ENCODE results near the gene FZD4. TPM values are rescaled to one million over a fixed set of nuclear protein-coding genes. Genes with fewer than 3 reads are reported as not detected.

The FZD4 gene
- total RNA-seq, 1 donor from 2014 or later, result 4.7 TPM

GRCh38 chr11:86978247-86978646 is 23.1 kb upstream of the FZD4 start:
- FAIRE-seq (no peak), DNase-seq (ENCODE audit: low read depth) (no peak)
- TF ChIP-seq EZH2 (IDR thresholded peaks at IDR 0.05; ENCODE audit: insufficient read depth, low read length), result no peak
- TF ChIP-seq CTCF (IDR thresholded peaks at IDR 0.05; ENCODE audit: insufficient read depth, low read depth, low read length), result no peak
- Mint-ChIP-seq H3K36me3 (ENCODE audit: low read depth, unreplicated experiment) (no peaks in the 10 kb centered on the region), H3K9me3 (ENCODE audit: unreplicated experiment) (peaks cover 5% of the 10 kb centered on the region), H3K27me3 (ENCODE audit: low read depth, unreplicated experiment) (no peaks in the 10 kb centered on the region), H3K27ac (ENCODE audit: unreplicated experiment) (no peak overlapping the region), H3K4me3 (ENCODE audit: unreplicated experiment) (no peak overlapping the region), H3K4me1 (ENCODE audit: low read depth, unreplicated experiment) (peaks cover 6% of the 10 kb centered on the region)
- H3K27me3 ChIP-seq (ENCODE audit: insufficient read depth, low read length), result no peaks in the 10 kb centered on the region
- H4K20me1 ChIP-seq (ENCODE audit: insufficient read depth, low read length), result no peaks in the 10 kb centered on the region
- H3K9ac ChIP-seq (ENCODE audit: low read length), result no peak overlapping the region
- H3K4me3 ChIP-seq (ENCODE audit: insufficient read depth, low read depth, low read length), result no peak overlapping the region
- H3K27ac ChIP-seq (ENCODE audit: low read depth, low read length), result no peak overlapping the region
- H3K4me1 ChIP-seq (ENCODE audit: insufficient read depth, low read length), result no peaks in the 10 kb centered on the region
- no peak overlapping the region for H2AFZ ChIP-seq (ENCODE audit: low read depth, low read length)
- H3K36me3 ChIP-seq (ENCODE audit: insufficient read depth, low read length), result no peaks in the 10 kb centered on the region
- no peaks in the 10 kb centered on the region for H3K9me3 ChIP-seq (ENCODE audit: insufficient read depth, low read depth, low read length)
- H3K79me2 ChIP-seq (ENCODE audit: insufficient read depth, low read length), result no peaks in the 10 kb centered on the region
- no peak overlapping the region for H3K4me2 ChIP-seq (ENCODE audit: low read length)

GRCh38 chr11:86977441-86978050 is 22.4 kb upstream of the FZD4 start:
- H3K36me3 ChIP-seq (ENCODE audit: insufficient read depth, low read length), result no peaks in the 10 kb centered on the region
- H3K4me1 Mint-ChIP-seq (ENCODE audit: low read depth, unreplicated experiment), result peaks cover 6% of the 10 kb centered on the region
- H2AFZ ChIP-seq (ENCODE audit: low read depth, low read length), result no peak overlapping the region
- H3K27ac ChIP-seq (ENCODE audit: low read depth, low read length), result no peak overlapping the region
- FAIRE-seq (no peak), DNase-seq (ENCODE audit: low read depth) (no peak)
- H3K4me2 ChIP-seq (ENCODE audit: low read length), result no peak overlapping the region
- H3K79me2 ChIP-seq (ENCODE audit: insufficient read depth, low read length), result no peaks in the 10 kb centered on the region
- no peak for TF ChIP-seq CTCF (IDR thresholded peaks at IDR 0.05; ENCODE audit: insufficient read depth, low read depth, low read length)
- TF ChIP-seq EZH2 (IDR thresholded peaks at IDR 0.05; ENCODE audit: insufficient read depth, low read length), result no peak
- no peak overlapping the region for H3K9ac ChIP-seq (ENCODE audit: low read length)
- H3K4me1 ChIP-seq (ENCODE audit: insufficient read depth, low read length), result no peaks in the 10 kb centered on the region
- H3K27ac Mint-ChIP-seq (ENCODE audit: unreplicated experiment), result no peak overlapping the region
- no peaks in the 10 kb centered on the region for H3K27me3 Mint-ChIP-seq (ENCODE audit: low read depth, unreplicated experiment)
- H4K20me1 ChIP-seq (ENCODE audit: insufficient read depth, low read length), result no peaks in the 10 kb centered on the region
- peaks cover 11% of the 10 kb centered on the region for H3K9me3 Mint-ChIP-seq (ENCODE audit: unreplicated experiment)
- no peak overlapping the region for H3K4me3 Mint-ChIP-seq (ENCODE audit: unreplicated experiment)
- peaks cover 2% of the 10 kb centered on the region for H3K36me3 Mint-ChIP-seq (ENCODE audit: low read depth, unreplicated experiment)
- H3K9me3 ChIP-seq (ENCODE audit: insufficient read depth, low read depth, low read length), result no peaks in the 10 kb centered on the region
- H3K27me3 ChIP-seq (ENCODE audit: insufficient read depth, low read length), result no peaks in the 10 kb centered on the region
- no peak overlapping the region for H3K4me3 ChIP-seq (ENCODE audit: insufficient read depth, low read depth, low read length)

GRCh38 chr11:86972734-86973133 is 17.5 kb upstream of the FZD4 start:
- no peaks in the 10 kb centered on the region for H3K36me3 ChIP-seq (ENCODE audit: insufficient read depth, low read length)
- FAIRE-seq, result no peak
- DNase-seq (ENCODE audit: low read depth), result no peak
- Mint-ChIP-seq H3K4me1 (ENCODE audit: low read depth, unreplicated experiment) (no peaks in the 10 kb centered on the region), H3K27ac (ENCODE audit: unreplicated experiment) (no peak overlapping the region), H3K36me3 (ENCODE audit: low read depth, unreplicated experiment) (peaks cover 2% of the 10 kb centered on the region), H3K9me3 (ENCODE audit: unreplicated experiment) (peaks cover 13% of the 10 kb centered on the region), H3K27me3 (ENCODE audit: low read depth, unreplicated experiment) (no peaks in the 10 kb centered on the region), H3K4me3 (ENCODE audit: unreplicated experiment) (no peak overlapping the region)
- no peak overlapping the region for H3K27ac ChIP-seq (ENCODE audit: low read depth, low read length)
- H3K9ac ChIP-seq (ENCODE audit: low read length), result no peak overlapping the region
- H4K20me1 ChIP-seq (ENCODE audit: insufficient read depth, low read length), result no peaks in the 10 kb centered on the region
- H3K27me3 ChIP-seq (ENCODE audit: insufficient read depth, low read length), result no peaks in the 10 kb centered on the region
- H3K4me3 ChIP-seq (ENCODE audit: insufficient read depth, low read depth, low read length), result no peak overlapping the region
- H3K9me3 ChIP-seq (ENCODE audit: insufficient read depth, low read depth, low read length), result no peaks in the 10 kb centered on the region
- no peak overlapping the region for H2AFZ ChIP-seq (ENCODE audit: low read depth, low read length)
- no peaks in the 10 kb centered on the region for H3K79me2 ChIP-seq (ENCODE audit: insufficient read depth, low read length)
- TF ChIP-seq EZH2 (IDR thresholded peaks at IDR 0.05; ENCODE audit: insufficient read depth, low read length), result no peak
- TF ChIP-seq CTCF (IDR thresholded peaks at IDR 0.05; ENCODE audit: insufficient read depth, low read depth, low read length), result no peak
- no peaks in the 10 kb centered on the region for H3K4me1 ChIP-seq (ENCODE audit: insufficient read depth, low read length)
- no peak overlapping the region for H3K4me2 ChIP-seq (ENCODE audit: low read length)
